SIG-M5 treated with dmso at 0.1 percent for 504 hours (cell line): ENCODE results near the gene USP21.
"Not testable (repeated sequence)": the region's sequence is repeated elsewhere in the genome, so short reads cannot be mapped to it uniquely, and the experiment has no call there.

Experiments used
- DNase-seq: peaks from one replicate; lab custom pipeline; 2025; ENCODE audit not compliant: unreplicated experiment; lab: John Stamatoyannopoulos, UW

USP21 gene, protein sequence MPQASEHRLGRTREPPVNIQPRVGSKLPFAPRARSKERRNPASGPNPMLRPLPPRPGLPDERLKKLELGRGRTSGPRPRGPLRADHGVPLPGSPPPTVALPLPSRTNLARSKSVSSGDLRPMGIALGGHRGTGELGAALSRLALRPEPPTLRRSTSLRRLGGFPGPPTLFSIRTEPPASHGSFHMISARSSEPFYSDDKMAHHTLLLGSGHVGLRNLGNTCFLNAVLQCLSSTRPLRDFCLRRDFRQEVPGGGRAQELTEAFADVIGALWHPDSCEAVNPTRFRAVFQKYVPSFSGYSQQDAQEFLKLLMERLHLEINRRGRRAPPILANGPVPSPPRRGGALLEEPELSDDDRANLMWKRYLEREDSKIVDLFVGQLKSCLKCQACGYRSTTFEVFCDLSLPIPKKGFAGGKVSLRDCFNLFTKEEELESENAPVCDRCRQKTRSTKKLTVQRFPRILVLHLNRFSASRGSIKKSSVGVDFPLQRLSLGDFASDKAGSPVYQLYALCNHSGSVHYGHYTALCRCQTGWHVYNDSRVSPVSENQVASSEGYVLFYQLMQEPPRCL

DNA sequence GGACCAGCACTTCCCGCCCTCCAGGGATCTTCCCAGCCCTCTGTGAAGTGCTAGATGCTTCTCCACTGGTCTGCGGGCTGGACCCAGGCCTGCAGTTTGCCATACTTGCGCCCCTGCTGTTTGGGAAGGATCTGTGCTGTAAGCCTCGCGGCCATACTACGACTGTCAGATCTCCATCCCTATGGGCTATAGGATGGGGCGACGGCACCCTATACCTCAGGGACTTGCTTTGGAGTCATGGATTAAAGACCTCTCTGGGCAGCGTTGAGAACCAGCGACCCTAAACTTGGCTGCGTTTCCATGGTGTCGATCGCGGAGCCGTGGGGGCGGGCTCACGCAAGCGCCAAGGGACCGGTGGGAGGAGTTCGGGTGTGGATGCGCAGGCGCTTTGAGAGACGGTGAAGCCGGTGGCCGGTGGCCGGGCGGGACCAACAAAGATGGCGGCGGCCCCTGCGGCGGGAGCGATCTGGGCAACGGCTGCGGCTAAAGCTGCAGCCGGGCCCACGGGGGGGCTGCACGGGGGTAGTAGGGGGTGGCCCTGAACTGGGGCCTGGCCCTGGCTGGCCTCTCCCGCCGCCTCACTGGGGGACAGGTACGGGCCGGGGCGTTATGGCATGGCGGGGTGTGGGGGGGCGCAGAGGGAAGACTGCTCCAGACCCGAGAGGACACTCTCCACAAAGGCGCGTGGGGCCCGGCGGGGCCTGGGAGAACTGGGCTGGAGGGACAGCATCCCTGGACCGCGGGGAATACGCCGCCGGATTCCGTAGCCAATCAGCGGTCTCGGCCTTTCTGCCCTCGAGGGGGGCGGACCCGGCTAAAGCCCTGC, at the start of gene USP21:
USP21 (plus strand) TSS at position 414 of the 826 bp plus-strand sequence. CDS start 1,141 bp downstream, outside the sequence.
- DNase-seq: peak; percentile 95

DNA sequence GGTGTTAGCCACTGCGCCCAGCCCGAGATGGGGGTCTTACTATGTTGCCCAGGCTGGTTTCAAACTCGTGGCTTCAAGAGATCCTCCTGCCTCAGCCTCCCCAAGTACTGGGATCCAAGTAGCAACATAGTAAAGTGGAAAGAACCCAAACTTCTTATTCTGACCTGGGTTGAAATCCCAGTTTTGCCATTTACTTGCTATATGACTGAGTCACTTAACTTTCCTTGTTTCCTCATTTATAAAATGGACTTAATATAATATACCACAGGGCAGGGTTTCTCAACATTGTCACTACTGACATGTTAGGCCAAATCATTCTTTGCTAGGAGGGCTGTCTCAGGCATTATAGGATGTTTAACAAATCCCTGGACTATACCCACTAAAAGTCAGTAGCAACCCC, 48.2 kb upstream of the USP21 start:
- DNase-seq: no peak

DNA sequence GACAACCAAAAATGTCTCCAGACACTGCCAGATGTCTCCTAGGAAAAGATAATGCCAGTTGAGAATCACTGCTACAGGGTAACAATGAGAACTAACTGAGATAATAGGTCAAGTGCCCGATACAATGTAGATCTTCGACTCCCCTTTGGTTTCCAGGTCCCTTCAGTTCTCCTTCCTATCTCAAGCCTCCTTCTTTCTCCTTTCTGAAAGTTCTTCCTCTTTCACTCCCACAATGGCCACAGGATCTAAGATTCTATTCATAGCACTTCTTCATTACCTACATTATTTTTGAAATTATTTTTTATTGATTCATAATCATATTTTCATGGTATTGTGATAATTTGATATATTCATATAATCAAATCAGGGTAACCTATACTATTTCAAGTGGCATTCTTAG, 47.8 kb upstream of the USP21 start:
- peak; percentile 62 for DNase-seq

DNA sequence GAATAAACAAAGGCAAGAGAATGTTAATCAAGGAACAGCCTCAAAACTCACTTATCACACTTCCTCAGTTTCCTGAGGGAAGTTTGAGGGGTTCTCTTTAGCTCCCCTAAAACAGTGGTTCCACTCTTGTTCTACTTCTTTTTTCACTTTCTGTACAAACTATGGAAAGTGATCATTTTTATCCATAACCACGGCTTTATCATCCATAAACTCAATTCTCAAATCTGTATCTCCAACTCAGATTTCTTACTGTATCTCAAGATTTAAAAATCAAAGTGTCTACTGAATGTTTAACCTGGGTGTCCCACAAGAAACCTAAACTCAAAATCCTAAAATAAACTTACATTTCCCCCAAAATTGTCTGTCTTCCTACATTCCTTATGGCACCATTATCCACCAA, 45.4 kb upstream of the USP21 start:
- no peak for DNase-seq

DNA sequence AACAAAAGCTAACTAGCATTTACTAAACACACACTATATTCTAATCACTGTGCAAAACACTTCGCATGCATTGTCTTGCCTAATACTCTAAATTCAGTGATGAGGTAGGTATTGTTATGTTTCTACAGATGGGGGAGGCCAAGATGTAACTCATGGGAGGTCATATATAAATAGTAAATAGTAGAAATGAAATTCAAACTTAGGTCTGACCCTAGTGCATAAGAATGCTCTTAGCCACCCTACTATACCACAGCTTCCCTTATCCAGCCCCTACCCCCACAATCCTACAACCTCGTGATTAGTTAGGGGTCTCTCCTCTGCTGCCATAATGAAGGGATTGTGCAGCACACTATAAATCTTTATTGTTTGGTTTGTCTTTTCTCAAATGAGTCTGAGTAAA, 44.7 kb upstream of the USP21 start:
- no peak for DNase-seq

DNA sequence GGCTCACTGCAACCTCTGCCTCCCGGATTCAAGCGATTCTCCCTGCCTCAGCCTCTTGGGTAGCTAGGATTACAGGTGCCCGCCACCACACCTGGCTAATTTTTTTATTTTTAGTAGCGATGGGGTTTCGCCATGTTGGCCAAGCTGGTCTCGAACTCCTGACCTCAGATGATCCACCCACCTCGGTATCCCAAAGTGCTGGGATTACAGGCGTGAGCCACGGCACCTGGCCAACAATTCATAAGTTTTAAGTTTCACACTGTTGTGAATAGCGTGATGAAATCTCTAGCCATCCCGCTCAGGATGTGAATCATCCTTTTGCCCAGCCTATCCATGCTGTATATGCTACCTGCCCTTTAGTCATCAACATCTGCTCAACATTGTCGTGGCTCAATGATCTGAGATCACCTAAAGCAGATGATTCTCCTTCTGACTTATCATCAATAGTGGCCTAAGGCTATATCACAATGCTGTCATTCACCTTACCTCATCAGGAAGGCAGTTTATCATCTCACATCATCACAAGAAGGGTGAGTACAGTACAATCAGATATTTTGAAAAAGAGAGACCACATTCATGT, 44.1 kb upstream of the USP21 start:
- peak; percentile 75 for DNase-seq

DNA sequence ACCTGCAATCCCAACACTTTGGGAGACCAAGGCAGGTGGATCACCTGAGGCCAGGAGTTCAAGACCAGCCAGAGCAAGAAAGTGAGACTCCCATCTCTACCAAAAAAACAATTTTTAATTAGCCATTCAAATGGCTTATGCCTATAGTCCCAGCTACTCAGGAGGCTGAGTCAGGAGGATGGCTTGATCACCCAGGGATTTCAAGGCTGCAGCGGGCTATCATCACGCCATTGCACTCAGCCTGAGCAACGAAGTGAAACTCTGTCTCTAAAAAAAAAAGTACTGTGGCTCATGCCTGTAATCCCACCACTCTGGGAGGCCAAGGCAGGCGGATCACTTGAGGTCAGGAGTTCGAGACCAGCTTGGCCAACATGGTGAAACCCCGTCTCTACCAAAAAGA, 43.3 kb upstream of the USP21 start:
- DNase-seq: not testable (repeated sequence)

DNA sequence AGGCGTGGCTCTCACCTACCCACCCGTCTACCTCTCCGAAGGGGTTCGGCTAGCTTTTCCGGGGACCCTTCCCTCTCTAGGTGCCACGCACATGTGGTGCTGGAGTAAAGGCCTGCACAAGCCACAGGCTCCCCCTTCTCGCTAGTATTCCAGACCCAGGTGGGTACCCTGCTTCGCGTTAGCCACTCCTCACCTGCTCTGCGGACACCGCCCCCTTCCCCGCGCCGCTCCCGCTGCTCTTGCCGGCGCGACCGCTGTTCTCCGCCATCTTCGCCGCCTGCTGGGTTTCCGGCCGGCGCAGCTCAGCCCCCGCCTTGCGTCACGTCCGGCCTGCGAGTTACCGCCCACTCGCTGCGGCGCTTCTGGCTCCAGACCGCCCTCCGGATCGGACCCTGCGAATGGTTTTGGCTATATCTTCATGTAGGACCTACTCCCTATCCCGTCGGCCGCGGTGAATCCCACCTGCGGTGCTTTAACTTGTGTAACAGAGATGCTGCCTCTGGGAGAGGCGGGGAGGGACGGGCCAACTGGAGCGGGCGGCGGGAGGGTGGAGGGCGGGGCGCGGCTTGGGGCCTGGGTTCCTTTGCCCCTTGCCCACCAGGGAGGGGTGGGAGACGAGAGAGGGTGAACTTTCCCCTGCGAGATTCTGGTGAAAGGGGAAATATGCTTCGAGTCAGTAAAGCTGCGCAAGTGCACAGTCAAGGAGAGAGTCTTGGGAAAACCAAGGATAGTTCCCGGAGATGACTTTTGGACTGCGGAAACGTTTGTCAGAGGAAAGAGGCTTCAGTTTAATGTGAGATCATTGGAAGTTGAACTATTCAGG, 41.3 kb upstream of the USP21 start, which contains the start of the genes NIT1 and PFDN2:
NIT1 (plus strand) TSS at position 347 of the 823 bp plus-strand sequence; CDS start at position 419, 72 bp downstream.
PFDN2 (minus strand) TSS at position 279 of the 823 bp plus-strand sequence; CDS start at position 268, 11 bp downstream.
- DNase-seq: peak; percentile 81

DNA sequence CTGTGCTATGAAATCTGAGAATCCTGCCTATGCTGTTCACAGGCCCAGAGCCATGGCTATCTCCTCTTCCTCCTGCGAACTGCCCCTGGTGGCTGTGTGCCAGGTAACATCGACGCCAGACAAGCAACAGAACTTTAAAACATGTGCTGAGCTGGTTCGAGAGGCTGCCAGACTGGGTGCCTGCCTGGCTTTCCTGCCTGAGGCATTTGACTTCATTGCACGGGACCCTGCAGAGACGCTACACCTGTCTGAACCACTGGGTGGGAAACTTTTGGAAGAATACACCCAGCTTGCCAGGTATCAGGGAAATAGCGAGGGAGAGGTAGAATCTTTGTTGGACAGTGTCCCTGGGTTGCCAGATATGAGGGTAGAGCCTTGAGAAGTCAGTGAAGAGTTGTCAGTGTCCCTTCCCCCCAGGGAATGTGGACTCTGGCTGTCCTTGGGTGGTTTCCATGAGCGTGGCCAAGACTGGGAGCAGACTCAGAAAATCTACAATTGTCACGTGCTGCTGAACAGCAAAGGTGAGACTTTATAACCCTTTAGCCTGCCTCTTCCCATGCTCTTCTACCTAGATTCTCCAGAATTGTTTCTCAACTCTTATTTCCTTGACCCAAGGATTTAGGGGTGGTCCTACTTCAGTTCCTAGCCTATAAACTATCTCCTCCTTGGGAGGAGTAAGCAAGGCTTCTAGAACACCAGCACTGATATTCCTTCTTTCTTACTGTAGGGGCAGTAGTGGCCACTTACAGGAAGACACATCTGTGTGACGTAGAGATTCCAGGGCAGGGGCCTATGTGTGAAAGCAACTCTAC, 40.0 kb upstream of the USP21 start:
- DNase-seq: peak; percentile 90

DNA sequence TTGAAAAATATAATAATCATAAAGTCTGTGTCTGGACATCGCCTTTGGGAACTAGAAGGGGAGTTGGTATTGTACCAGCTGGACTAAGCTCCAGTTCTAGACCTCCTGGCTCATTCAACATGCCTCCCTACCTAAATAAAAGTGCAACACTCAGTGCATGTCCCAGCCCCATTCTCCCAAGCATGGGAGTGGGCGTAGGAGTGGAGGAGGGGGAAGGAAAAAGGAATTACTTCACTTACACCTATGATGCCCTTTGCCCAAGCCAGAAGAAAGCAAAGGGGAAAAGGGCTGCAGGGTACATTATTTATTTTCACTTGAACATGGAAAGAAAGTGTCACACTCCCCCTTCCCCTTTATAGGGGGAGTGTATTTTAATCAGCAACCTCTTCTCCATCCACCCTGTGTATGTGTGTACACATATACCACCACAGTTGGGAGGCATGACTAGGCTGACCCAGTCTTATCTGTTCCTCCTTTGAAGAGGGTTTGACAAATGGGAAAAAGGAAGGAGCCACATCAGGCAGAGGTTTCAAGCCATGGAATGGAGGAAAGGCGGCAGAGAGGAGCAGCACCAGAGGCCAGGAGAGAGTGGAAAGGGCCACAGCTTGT, 38.2 kb upstream of the USP21 start:
- DNase-seq: no peak

DNA sequence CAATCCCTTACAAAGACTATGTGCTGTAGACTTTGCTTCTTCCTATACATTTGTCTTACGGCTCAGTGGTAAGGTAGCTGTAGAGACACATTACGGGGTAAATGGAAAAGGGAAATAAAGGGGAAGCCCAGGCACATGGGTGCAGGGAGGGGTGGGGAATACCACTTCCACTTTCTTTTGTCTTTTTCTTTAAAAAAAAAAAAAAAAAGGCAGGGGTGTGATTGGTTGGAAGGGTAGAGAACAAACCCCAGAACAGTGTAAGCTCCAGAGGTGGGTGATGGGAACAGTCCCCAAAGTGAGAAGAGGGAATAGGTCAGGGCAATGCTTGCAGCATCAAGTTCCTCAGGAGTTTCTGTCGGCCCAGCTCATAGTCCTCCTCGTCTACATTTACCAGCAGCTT, 37.5 kb upstream of the USP21 start:
- DNase-seq: peak; percentile 86

DNA sequence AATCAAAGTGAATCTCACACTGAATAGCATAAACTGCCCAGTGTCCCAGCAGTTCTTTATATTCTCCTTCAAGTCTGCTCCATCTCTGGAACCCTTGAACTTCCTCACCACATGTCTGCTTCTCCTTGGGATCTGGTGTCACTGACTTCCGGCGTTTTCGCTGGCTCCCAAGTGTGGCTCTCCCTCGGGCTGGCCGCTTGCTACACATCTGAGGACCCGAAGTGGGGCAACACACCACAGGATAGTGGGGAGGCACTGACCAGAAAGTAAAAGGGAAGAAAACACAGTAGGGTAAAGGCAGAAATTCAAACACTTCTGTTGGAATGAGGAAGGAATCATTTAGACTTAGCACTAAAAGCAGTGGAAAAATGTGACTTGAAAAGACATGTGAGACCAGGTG, 36.3 kb upstream of the USP21 start:
- no peak for DNase-seq

DNA sequence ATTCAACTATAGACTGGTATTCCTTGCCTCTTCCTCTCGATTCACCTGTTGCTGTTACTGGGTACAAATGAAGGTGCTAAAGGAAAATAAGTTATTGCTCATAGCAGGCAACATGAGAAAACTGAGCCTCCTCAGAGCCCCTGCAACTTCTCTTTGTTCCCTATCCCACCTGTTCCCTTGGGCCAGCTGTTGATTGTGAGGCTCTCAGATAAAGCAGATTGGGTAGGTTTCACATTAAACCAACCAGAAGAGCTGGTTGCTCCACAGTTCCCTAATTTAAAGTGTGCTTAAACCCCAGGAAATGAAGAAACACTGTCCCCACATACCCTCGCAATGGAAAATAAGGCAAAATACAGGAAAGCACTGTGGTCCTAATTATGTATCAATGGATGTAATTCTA, 31.7 kb upstream of the USP21 start:
- DNase-seq: peak; percentile 63

DNA sequence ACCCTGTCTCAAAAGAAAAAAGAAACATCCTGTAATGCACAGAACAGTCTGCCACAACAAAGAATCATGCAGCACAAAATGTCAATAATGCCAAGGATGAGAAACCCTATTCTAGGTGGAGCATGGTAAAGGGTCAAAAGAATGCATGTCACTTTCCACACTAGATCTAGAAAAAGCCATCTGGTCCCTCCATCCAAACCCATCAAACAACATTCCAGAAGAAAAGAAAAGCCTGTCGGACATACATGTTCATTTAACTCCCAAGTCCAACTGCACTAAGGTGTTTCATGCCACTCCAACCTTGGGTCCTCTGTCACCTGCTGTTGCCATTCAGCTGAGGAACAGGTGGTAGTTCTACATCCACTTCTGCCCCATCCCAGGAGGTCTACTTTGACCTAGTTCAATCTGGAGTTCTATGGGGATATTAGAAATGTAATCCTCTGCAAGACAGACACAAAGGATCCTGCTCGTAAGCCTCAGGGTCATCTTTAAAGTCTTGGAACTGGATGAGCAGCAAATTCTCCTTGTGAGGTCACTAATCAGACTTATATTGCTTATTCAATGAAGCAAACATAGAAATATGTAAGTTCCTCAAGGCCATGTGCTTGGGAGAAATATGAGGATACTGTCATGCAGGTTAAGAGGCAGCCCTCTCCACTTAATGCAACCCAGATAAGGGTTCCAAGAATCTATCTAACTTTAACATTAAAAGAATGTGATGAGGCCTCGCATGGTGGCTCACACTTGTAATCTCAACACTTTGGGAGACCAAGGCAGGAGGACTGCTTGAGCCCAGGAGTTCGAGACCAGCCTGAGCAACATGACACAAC, 30.5 kb upstream of the USP21 start:
- DNase-seq: no peak

DNA sequence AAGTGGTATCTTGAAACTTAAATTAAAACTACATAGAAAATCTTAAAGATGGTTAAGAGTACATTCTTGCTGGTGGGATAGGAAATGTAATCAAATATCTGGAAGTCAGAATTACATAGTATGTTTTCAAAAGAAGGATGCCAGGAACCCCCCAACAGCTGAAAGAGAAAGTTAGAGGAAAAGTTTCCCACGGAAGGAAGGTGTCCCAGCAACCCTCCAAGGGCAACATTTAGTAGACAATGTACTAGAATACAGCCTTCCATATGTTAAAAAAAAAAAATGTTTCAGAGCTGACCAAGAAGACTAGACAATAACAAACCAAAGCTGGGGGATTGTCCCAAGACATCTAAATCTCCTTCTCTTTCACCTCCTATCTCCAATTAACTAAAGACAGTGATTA, 29.0 kb upstream of the USP21 start:
- DNase-seq: no peak

DNA sequence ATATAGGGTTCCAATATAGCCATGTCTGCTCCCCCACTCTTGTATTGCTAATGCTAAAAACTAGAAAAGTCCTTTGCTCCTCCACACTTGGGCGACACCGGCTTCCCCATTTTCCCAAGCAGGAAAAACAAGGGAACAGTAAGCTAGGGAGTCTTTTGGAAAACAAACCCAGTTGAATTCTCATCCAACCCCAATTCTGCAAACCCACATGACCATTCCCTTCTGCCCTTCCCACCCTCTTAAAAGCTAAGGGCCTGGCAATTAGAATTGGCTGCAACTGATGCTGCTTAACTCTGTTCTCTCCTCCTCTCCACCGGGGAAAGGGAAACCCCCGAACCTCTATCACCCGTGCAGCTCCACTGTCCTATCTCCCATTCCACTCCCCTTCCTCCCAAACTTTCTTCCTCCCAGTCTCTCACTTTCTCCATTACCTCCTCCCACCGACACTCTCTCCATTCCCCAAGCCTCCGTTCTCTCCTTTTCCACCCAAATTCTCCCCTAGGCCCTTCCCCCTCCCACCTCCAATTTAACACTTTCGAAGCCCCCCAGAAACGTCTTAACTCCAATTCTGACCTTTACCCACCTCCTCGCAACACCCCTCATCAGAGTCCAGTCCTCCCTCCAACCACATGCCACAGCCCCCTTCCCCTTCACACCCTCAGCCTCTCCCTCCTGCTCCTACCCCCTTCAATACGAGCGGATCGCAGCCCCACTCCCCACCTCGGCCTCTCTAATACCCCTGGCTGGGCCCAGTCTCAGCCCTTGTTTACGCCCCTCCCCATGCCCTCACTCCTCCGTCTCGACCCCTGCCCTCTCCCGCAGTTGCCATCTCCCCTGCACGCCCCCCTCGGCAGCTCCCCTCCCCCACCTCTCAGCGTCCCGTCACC, 27.5 kb upstream of the USP21 start:
- DNase-seq: peak; percentile 51
